Activated naive CD4-positive, alpha-beta T cell treated with anti-CD3 and anti-CD28 coated beads, Interleukin-2, amount 50 U/mL, for 72 hours (primary cell): ENCODE results near the gene ZSCAN23. TPM values are rescaled to one million over a fixed set of nuclear protein-coding genes. Genes with fewer than 3 reads are reported as not detected.
"Not testable (repeated sequence)": the region's sequence is repeated elsewhere in the genome, so short reads cannot be mapped to it uniquely, and the experiment has no call there.

Experiments
- ATAC-seq, 2 donors: fragments of 150-1000 bp; cut with Tn5 transposase; 2 replicates each; pipeline ENCODE4 v1.10.0; 2021; ENCODE audit warnings: mild to moderate bottlenecking in 2 of 2, moderate library complexity in 2 of 2
- DNase-seq, 2 donors: peaks; one replicate each; pipeline ENCODE4 v3.0.0; 2021 to 2022; ENCODE audit warnings: low spot score in 2 of 2
- H3K27ac Mint-ChIP-seq, 2 donors: one replicate each; pipeline ENCODE4 v1.8.0; 2022; ENCODE audit warnings: mild to moderate bottlenecking in 2 of 2, mixed read lengths in 2 of 2
- H3K36me3 Mint-ChIP-seq, 2 donors: one replicate each; pipeline ENCODE4 v1.8.0; 2022; ENCODE audit warnings: mixed read lengths in 2 of 2
- H3K9me3 Mint-ChIP-seq, 2 donors: one replicate each; pipeline ENCODE4 v1.8.0; 2022; ENCODE audit warnings: mixed read lengths in 2 of 2
- total RNA-seq, 2 donors: library from RNA; stranded (reverse); gene quantifications; one replicate each; pipeline ENCODE4 v1.2.3, GENCODE V29; 2022

The ZSCAN23 gene
- 1 to 10 TPM; 1.3 to 2.4 TPM for total RNA-seq

- DNase-seq (peak; percentile 78 to 91), ATAC-seq (peak; percentile 95)
- H3K36me3 Mint-ChIP-seq = peaks cover 6 to 27% of the 10 kb centered on the region in 2 donors
- H3K9me3 Mint-ChIP-seq = peaks cover 0 to 3% of the 10 kb centered on the region in 2 donors
- H3K27ac Mint-ChIP-seq = peak within 1 kb of the TSS; percentile 86 to 95
These were observed at the start of gene ZSCAN23 for GRCh38 chr6:28443112-28443773. Gene ZSCAN23 (minus strand): TSS chr6:28443491. CDS start chr6:28436266, 7,225 bp downstream.

GRCh38 chr6:28491984-28492317 lies 48.7 kb upstream of the ZSCAN23 start:
- Mint-ChIP-seq H3K36me3 (no peaks in the 10 kb centered on the region), H3K27ac (no peak overlapping the region), H3K9me3 (no peaks in the 10 kb centered on the region)
- DNase-seq (no peak), ATAC-seq (no peak)

GRCh38 chr6:28490205-28490890 lies 47.1 kb upstream of the ZSCAN23 start:
- ATAC-seq = peak; percentile 37 to 46
- Mint-ChIP-seq H3K27ac (peak overlapping the region; percentile 53 to 83), H3K36me3 (peaks cover 0 to 2% of the 10 kb centered on the region in 2 donors), H3K9me3 (no peaks in the 10 kb centered on the region)
- peak in 1 of 2 donors; percentile 15 for DNase-seq

GRCh38 chr6:28489366-28490204 lies 46.3 kb upstream of the ZSCAN23 start:
- no peaks in the 10 kb centered on the region for H3K9me3 Mint-ChIP-seq
- H3K36me3 Mint-ChIP-seq = peaks cover 0 to 7% of the 10 kb centered on the region in 2 donors
- DNase-seq = peak in 1 of 2 donors; percentile 56
- ATAC-seq = peak; percentile 86
- peak overlapping the region; percentile 83 to 94 for H3K27ac Mint-ChIP-seq

DNA sequence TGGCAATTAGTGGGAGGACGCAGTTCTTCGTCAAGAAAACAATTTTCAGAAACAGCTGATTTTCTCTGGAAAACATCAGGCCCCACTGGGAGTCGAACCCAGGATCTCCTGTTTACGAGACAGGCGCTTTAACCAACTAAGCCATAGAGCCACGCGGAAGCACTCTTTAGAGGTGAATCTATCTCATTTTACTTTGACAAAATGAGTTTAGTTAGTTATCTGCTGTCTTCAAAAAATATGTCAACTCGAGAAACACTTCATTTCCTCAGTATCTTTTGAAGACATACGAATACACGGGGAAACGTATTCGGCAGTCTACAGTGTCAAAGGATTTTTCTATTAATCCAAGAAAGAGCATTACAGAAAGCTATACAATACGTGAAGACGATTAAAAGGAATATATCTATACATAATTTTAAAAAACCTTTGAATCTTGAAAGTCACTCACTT lies 45.6 kb upstream of the ZSCAN23 start:
- Mint-ChIP-seq H3K9me3 (no peaks in the 10 kb centered on the region), H3K36me3 (peaks cover 0 to 7% of the 10 kb centered on the region in 2 donors), H3K27ac (peak overlapping the region; percentile 83 to 94)
- DNase-seq (peak in 1 of 2 donors; percentile 60), ATAC-seq (peak; percentile 31 to 33)

DNA sequence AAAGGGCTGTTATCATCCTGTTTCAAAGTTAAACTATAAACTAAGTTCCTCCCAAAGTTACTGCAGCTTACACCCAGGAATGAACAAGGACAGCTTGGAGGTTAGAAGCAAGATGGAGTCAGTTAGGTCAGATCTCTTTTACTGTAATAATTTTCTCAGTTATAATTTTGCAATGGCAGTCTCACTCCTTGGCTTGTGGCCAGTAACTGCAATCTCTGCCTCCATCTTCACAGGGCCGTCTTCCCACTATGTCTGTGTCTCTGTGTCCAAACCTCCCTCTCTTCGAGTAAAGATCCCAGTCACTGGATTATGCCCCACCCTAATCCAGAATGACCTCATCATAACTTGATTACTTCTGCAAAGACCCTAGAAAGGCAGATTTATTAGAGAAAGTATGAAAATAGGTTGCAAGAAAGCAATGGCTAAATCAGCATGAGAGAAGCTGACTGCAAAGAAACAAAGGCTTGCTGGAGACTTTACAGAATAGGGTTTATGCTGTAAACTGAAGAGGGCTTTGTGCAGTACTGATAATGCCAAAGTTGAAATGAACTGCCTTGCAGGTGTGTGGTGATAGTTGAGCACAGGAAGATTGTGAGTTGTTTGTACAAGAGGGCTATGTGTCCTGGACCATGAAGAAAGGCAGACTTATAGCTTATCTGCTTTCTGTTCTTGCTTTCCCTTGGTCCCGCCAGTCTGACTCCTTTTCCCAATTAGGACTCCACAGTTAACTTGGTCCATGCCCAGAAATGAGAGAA lies 43.9 kb upstream of the ZSCAN23 start:
- ATAC-seq (no peak), DNase-seq (no peak)
- Mint-ChIP-seq H3K27ac (no peak overlapping the region), H3K36me3 (peaks cover 0 to 7% of the 10 kb centered on the region in 2 donors), H3K9me3 (no peaks in the 10 kb centered on the region)

DNA sequence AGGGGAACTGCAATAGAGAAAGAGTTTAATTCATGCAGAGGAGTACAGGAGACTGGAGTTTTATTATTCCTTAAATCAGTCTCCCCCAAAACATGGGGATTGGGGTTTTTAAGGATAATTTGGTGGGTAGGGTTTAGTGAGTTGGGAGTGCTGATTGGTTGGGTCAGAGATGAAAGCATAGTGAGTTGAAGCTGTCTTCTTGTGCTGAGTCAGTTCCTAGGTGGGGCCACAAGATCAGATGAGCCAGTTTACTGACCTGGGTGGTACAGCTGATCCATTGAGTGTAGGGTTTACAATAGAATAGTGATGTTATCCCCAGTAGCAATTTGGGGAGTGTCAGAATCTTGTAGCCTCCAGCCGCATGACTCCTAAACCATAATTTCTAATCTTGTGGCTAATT lies 43.2 kb upstream of the ZSCAN23 start:
- Mint-ChIP-seq H3K9me3 (no peaks in the 10 kb centered on the region), H3K27ac (no peak overlapping the region), H3K36me3 (peaks cover 0 to 7% of the 10 kb centered on the region in 2 donors)
- no peak for ATAC-seq
- DNase-seq = no peak

- Mint-ChIP-seq H3K36me3 (peaks cover 0 to 7% of the 10 kb centered on the region in 2 donors), H3K27ac (no peak overlapping the region), H3K9me3 (no peaks in the 10 kb centered on the region)
- ATAC-seq (no peak), DNase-seq (no peak)
These were observed 42.2 kb upstream of the ZSCAN23 start for GRCh38 chr6:28485482-28485881.

DNA sequence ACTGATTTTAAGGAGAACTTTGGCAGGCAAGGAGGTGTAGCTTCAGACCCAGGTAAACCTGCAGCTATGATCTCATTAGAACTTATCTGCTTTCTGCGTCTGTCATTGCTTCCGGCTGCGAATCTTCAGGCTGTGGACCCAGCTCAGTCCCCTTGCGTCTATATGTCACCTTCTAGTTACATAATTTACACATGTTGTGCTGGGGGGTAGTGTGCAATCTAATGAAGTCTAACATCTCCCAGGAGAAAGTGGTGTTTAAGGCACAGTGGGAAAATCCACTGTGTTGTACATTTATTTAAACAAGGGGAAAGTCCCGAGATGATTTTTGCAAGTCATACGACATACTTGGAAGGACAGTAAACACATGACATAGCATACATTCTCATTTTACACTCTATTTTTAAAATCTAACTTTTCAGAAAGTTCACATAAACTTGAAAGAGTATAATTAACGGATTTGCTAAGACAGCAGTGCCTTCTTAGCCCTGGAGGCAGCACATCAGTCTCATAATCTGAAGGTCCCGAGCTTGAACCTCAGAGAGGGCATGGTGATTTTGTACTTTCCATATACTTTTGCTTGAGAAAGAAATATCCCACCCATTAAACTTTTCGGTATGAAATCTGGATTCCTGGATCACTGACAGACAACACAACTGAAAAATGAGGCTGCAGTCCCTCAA lies 37.1 kb upstream of the ZSCAN23 start:
- no peaks in the 10 kb centered on the region for H3K9me3 Mint-ChIP-seq
- no peak for ATAC-seq
- no peak for DNase-seq
- peaks cover 0 to 5% of the 10 kb centered on the region in 2 donors for H3K36me3 Mint-ChIP-seq
- H3K27ac Mint-ChIP-seq = no peak overlapping the region

- ATAC-seq (no peak), DNase-seq (no peak)
- Mint-ChIP-seq H3K36me3 (no peaks in the 10 kb centered on the region), H3K27ac (no peak overlapping the region), H3K9me3 (no peaks in the 10 kb centered on the region)
These were observed 35.2 kb upstream of the ZSCAN23 start for GRCh38 chr6:28478518-28478917.

DNA sequence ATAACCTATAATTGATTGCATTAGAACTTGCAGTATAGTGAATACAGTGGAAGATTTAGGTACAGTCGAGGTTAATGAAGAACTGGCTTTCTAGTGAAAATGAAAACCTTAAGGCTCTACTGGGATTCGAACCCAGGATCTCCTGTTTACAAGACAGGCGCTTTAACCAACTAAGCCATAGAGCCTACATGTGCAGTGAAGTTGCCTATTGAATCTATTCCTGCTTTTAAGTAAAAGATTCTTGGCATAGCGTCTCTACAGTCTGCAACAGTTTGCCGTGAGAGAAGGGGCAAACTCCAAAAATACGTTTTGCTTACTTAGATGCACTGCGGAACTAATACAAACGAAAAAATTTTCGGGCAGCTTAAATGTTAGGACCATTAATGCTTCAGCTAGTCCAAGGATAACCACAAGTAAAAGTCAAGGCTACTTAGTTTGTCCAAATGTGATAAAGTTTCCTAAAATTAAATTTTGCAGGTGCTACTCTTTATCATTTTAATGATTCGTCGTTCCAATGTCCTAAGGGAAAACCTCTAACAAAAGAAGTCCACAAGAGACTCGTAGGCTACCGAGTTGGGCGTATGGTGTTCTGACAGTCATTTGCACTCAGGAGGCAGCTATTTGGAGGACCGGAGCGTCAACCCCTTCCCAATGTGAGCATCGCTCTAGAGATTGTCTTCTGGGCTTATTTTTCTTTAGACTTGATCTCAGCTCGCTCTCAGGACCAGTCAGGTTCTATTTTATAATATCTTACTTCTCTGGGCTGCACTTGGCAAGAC lies 31.3 kb upstream of the ZSCAN23 start:
- peak overlapping the region; percentile 72 to 86 for H3K27ac Mint-ChIP-seq
- ATAC-seq = peak; percentile 81 to 93
- peaks cover 0 to 3% of the 10 kb centered on the region in 2 donors for H3K9me3 Mint-ChIP-seq
- DNase-seq = peak in 1 of 2 donors; percentile 55
- H3K36me3 Mint-ChIP-seq = peaks cover 0 to 11% of the 10 kb centered on the region in 2 donors

DNA sequence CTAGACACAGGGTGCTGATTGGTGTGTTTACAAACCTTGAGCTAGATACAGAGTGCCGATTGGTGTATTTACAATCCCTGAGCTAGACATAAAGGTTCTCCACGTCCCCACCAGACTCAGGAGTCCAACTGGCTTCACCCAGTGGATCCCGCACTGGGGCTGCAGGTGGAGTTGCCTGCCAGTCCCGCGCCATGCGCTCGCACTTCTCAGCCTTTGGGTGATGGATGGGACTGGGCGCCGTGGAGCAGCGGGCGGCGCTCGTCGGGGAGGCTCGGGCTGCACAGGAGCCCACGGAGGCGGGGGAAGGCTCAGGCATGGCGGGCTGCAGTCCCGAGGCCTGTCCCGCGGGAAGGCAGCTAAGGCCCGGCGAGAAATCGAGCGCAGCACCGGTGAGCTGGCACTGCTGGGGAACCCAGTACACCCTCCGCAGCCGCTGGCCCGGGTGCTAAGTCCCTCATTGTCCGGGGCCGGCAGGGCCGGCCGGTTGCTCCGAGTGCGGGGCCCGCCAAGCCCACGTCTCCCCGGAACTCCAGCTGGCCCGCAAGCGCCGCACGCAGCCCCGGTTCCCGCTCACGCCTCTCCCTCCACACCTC lies 26.0 kb upstream of the ZSCAN23 start:
- not testable (repeated sequence) for H3K9me3 Mint-ChIP-seq, ATAC-seq, H3K27ac Mint-ChIP-seq, DNase-seq
- H3K36me3 Mint-ChIP-seq = peaks cover 0 to 18% of the 10 kb centered on the region in 2 donors

DNA sequence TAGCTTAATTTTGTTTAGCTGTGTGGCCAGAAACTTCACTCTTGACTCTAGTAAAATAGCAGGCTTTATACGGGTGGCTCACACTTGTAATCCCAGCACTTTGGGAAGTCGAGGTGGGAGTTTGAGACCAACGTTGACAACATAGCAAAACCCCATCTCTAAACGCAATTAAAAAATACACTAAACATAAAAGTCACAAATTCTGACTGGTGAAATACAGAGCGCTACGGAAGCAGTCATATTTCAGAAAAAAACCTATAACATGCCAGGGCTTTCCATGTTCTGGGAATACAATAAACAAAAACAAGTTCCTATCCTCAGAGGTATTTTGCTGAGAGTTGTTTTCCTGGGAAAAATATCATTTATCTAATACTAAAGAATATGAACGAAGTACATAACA lies 24.8 kb upstream of the ZSCAN23 start:
- DNase-seq (no peak), ATAC-seq (no peak)
- Mint-ChIP-seq H3K27ac (no peak overlapping the region), H3K36me3 (peaks cover 0 to 18% of the 10 kb centered on the region in 2 donors), H3K9me3 (peaks cover 0 to 3% of the 10 kb centered on the region in 2 donors)

DNA sequence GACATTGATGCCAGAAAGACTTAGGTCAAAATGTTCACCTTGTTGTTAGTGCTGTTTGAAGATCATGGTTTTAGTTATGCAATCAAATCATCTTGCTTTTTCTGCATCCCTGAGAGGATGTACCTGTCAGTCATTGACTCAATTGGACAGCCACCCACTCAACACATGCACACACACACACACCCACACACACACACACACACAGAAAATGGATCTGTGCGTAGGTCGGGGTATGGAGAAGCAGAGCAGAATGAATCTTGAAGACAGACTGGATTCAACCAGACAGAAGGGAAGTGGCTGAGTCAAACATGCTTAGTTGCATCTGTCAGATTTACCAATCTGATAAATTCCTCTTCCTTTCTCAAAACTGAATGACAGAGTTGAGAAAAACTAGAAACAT lies 19.1 kb upstream of the ZSCAN23 start:
- Mint-ChIP-seq H3K27ac (no peak overlapping the region), H3K9me3 (no peaks in the 10 kb centered on the region), H3K36me3 (no peaks in the 10 kb centered on the region)
- peak; percentile 20 to 24 for ATAC-seq
- DNase-seq = no peak

DNA sequence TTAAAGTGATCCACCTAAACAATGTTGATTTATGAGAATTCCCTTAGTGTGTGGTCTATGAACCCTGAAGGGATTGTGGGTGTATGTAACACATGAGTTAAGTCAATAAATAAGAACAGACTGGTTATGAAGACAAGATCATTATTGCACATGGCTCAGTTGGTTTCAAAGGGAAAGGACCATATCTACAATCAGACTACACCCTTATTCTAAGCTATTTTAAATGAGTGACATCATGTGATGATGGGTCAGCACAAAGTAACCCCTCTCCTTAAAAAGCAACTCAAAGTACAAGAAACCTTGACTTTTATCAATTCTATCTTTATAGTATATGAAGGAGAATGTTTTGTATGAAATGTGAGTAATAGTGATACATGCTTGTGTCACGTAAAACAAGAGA lies 15.3 kb upstream of the ZSCAN23 start:
- Mint-ChIP-seq H3K27ac (no peak overlapping the region), H3K9me3 (peaks cover 0 to 5% of the 10 kb centered on the region in 2 donors), H3K36me3 (peaks cover 0 to 12% of the 10 kb centered on the region in 2 donors)
- DNase-seq (no peak), ATAC-seq (no peak)
